ENCODE measurements around the gene SEZ6L2. TPM values are rescaled to one million over a fixed set of nuclear protein-coding genes. Genes with fewer than 3 reads are reported as not detected.
"Not testable (repeated sequence)": the region's sequence is repeated elsewhere in the genome, so short reads cannot be mapped to it uniquely, and the experiment has no call there.

SEZ6L2 gene
- total RNA-seq, 1 donor from 2014 or later = 15.7 TPM

- no peak for DNase-seq (ENCODE audit: extremely low spot score in 2 of 2)
- Histone ChIP-seq H3K4me3 (no peak overlapping the region), H3K27ac (no peak overlapping the region), H3K36me3 (no peaks in the 10 kb centered on the region), H3K4me1 (no peaks in the 10 kb centered on the region), H3K9me3 (no peaks in the 10 kb centered on the region), H3K27me3 (no peaks in the 10 kb centered on the region)
- TF ChIP-seq CTCF (IDR thresholded peaks at IDR 0.05) = no peak
- no peak for TF ChIP-seq POLR2AphosphoS5 (IDR thresholded peaks at IDR 0.05; ENCODE audit: insufficient read depth in 1 of 2, low read depth in 1 of 2)
- no peak for TF ChIP-seq POLR2A (IDR thresholded peaks at IDR 0.05)
- intact Hi-C loops (cut with DNase I) = no loop called here
Observed at GRCh38 chr16:29891525-29892457, 7.6 kb downstream of the SEZ6L2 start.

GRCh38 chr16:29889372-29889771, 10.0 kb downstream of the SEZ6L2 start:
- H3K4me3 ChIP-seq; DNase-seq (ENCODE audit: extremely low spot score in 2 of 2); H3K27me3 ChIP-seq; intact Hi-C loops (cut with DNase I); H3K4me1 ChIP-seq; H3K27ac ChIP-seq; H3K36me3 ChIP-seq; H3K9me3 ChIP-seq: not testable (repeated sequence)

GRCh38 chr16:29883987-29884386, 15.4 kb downstream of the SEZ6L2 start:
- TF ChIP-seq CTCF (IDR thresholded peaks at IDR 0.05) = no peak
- TF ChIP-seq POLR2AphosphoS5 (IDR thresholded peaks at IDR 0.05; ENCODE audit: insufficient read depth in 1 of 2, low read depth in 1 of 2) = no peak
- H3K27me3 ChIP-seq = no peaks in the 10 kb centered on the region
- no peaks in the 10 kb centered on the region for H3K36me3 ChIP-seq
- H3K27ac ChIP-seq = no peak overlapping the region
- no peaks in the 10 kb centered on the region for H3K4me1 ChIP-seq
- H3K4me3 ChIP-seq = no peak overlapping the region
- intact Hi-C loops (cut with DNase I) = no loop called here
- no peaks in the 10 kb centered on the region for H3K9me3 ChIP-seq
- no peak for DNase-seq (ENCODE audit: extremely low spot score in 2 of 2)

GRCh38 chr16:29881050-29881449, 18.3 kb downstream of the SEZ6L2 start:
- peaks cover 13% of the 10 kb centered on the region for H3K4me1 ChIP-seq
- H3K27me3 ChIP-seq = peaks cover 11% of the 10 kb centered on the region
- intact Hi-C loops (cut with DNase I) = no loop called here
- no peak overlapping the region for H3K27ac ChIP-seq
- no peaks in the 10 kb centered on the region for H3K36me3 ChIP-seq
- TF ChIP-seq POLR2A (IDR thresholded peaks at IDR 0.05) (no peak), CTCF (IDR thresholded peaks at IDR 0.05) (no peak), POLR2AphosphoS5 (IDR thresholded peaks at IDR 0.05; ENCODE audit: insufficient read depth in 1 of 2, low read depth in 1 of 2) (no peak)
- no peaks in the 10 kb centered on the region for H3K9me3 ChIP-seq
- DNase-seq (ENCODE audit: extremely low spot score in 2 of 2) = no peak
- H3K4me3 ChIP-seq = no peak overlapping the region

- DNase-seq (ENCODE audit: extremely low spot score in 2 of 2) = no peak
- TF ChIP-seq POLR2A (IDR thresholded peaks at IDR 0.05) = no peak
- TF ChIP-seq CTCF (IDR thresholded peaks at IDR 0.05) = no peak
- TF ChIP-seq POLR2AphosphoS5 (IDR thresholded peaks at IDR 0.05; ENCODE audit: insufficient read depth in 1 of 2, low read depth in 1 of 2) = no peak
- H3K9me3 ChIP-seq = no peaks in the 10 kb centered on the region
- intact Hi-C loops (cut with DNase I) = no loop called here
- H3K4me1 ChIP-seq = peaks cover 13% of the 10 kb centered on the region
- H3K27me3 ChIP-seq = peaks cover 11% of the 10 kb centered on the region
- H3K36me3 ChIP-seq = no peaks in the 10 kb centered on the region
- H3K27ac ChIP-seq = no peak overlapping the region
- no peak overlapping the region for H3K4me3 ChIP-seq
Observed at GRCh38 chr16:29878172-29878571, 21.2 kb downstream of the SEZ6L2 start.

All from vagina (tissue), 2 donors.